ENCODE measurements around the gene BTN2A1. TPM values are rescaled to one million over a fixed set of nuclear protein-coding genes. Genes with fewer than 3 reads are reported as not detected.

BTN2A1 gene
- total and polyA plus RNA-seq, 2 of the 13 experiments (the other 11 are each of a cell fraction or from before 2014, with no cell fraction given), result 16.4 to 30.4 TPM

DNA sequence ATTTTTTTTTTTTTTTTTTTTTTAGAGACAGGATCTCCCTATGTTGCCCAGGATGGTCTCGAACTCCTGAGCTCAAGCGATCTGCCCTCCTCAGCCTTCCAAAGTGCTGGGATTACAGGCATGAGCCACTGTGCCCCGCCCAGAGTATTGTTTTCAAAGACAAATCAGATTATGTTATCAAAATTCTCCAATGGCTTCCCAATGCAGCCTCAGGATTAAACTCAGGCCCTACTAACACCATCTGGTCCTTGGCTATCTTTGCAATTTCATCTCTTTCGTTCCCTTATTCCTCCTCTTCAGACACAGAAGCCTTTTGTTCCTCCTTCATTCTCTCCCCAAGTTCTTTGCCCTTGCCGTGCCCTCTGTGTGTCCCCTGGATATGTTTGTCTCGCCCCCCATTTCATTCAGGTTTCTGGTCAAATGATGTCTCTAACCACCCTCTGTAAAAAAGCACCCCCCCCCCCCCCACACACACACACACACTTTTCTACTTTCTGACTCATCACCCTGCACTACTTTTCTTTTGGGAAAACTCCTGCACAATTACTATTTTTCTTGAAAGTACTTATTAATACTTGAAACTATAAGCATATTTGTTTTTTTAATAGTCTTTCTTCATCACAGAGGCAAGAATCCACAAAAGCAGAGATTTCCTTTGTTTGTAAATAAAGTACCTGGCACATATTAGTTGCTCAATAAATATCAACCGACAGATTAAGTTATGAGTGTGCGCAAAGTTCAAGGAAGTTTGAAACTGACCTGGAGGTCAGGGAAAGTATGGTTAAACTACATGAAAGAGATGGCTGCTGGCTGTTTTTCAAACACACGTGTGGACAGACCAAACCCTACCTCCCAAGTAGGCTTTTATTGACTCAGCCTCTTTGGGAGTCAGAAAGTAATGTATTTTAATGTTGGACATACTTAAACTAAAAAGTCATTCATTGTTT is 59.0 kb downstream of the BTN2A1 start (continued):
- TF ChIP-seq, protein P1, sequence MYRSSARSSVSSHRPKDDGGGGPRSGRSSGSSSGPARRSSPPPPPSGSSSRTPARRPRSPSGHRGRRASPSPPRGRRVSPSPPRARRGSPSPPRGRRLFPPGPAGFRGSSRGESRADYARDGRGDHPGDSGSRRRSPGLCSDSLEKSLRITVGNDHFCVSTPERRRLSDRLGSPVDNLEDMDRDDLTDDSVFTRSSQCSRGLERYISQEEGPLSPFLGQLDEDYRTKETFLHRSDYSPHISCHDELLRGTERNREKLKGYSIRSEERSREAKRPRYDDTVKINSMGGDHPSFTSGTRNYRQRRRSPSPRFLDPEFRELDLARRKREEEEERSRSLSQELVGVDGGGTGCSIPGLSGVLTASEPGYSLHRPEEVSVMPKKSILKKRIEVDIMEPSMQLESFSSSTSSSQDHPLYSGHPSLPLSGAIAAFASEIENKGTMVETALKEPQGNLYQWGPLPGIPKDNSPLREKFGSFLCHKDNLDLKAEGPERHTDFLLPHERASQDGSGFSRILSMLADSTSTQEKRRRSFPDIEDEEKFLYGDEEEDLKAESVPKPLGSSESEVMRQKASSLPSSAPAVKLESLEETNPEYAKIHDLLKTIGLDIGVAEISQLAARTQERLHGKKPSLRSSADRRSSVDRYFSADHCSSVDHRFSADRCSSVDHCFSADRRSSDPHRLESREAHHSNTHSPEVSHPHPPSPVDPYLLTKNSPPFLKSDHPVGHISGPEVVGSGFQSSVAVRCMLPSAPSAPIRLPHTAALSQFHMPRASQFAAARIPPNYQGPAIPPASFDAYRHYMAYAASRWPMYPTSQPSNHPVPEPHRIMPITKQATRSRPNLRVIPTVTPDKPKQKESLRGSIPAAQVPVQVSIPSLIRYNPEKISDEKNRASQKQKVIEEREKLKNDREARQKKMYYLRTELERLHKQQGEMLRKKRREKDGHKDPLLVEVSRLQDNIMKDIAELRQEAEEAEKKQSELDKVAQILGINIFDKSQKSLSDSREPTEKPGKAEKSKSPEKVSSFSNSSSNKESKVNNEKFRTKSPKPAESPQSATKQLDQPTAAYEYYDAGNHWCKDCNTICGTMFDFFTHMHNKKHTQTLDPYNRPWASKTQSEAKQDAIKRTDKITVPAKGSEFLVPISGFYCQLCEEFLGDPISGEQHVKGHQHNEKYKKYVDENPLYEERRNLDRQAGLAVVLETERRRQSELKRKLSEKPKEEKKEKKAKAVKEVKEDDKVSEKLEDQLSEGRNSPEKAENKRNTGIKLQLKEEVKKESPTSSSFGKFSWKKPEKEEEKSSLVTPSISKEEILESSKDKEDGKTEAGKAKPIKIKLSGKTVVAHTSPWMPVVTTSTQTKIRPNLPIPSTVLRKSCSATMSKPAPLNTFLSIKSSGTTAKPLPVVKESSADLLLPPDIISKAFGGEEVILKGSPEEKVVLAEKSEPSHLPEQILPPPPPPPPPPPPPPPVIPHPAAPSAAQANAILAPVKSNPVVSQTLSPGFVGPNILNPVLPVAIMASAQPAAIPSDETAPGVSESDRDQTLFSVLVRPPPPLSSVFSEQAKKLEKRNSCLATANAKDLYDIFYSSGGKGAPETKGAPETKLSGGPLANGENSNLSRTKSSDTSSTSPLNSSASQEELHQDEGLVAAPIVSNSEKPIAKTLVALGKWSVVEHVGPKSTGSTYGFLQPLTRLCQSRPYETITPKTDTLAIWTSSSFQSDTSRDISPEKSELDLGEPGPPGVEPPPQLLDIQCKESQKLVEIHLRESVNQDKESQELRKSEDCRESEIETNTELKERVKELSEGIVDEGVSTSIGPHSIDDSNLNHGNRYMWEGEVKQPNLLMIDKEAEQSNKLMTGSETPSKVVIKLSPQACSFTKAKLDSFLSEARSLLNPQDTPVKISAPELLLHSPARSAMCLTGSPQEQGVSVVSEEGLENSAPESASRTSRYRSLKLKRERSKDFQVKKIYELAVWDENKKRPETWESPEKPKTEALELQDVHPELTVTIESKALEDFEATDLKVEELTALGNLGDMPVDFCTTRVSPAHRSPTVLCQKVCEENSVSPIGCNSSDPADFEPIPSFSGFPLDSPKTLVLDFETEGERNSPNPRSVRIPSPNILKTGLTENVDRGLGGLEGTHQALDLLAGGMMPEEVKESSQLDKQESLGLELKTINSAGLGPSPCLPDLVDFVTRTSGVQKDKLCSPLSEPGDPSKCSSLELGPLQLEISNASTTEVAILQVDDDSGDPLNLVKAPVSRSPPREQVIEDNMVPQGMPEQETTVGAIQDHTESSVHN (CRISPR knock-in tag; IDR thresholded peaks at IDR 0.05), result no peak
- TF ChIP-seq ZNF607 (CRISPR knock-in tag; IDR thresholded peaks at IDR 0.05; ENCODE audit: borderline replicate concordance) (no peak), ZNF484 (CRISPR knock-in tag; IDR thresholded peaks at IDR 0.05; ENCODE audit: borderline replicate concordance, low read depth) (no peak), CENPX (CRISPR knock-in tag; IDR thresholded peaks at IDR 0.05) (no peak), PLRG1 (conservative IDR thresholded peaks at IDR 0.05) (no peak), ZNF713 (CRISPR knock-in tag; IDR thresholded peaks at IDR 0.05) (no peak), ELF3 (CRISPR knock-in tag; IDR thresholded peaks at IDR 0.05) (peak; percentile 70), ZFY (CRISPR knock-in tag; IDR thresholded peaks at IDR 0.05) (no peak), FOXK1 (CRISPR knock-in tag; IDR thresholded peaks at IDR 0.05; ENCODE audit: borderline replicate concordance, low read depth) (peak; percentile 53; the same call in 1 of the 2 replicates), CEBPB (IDR thresholded peaks at IDR 0.05; ENCODE audit: borderline replicate concordance, low read depth, low read length) (peak; percentile 73; the same call in 1 of the 2 replicates), NR2C2 (CRISPR knock-in tag; IDR thresholded peaks at IDR 0.05; ENCODE audit: borderline replicate concordance) (peak; percentile 21; the same call in 1 of the 2 replicates), YY1 (IDR thresholded peaks at IDR 0.05; ENCODE audit: insufficient read depth, insufficient replicate concordance, low read depth, low read length) (no peak), ZNF430 (CRISPR knock-in tag; IDR thresholded peaks at IDR 0.05) (no peak), ZMYM2 (CRISPR knock-in tag; IDR thresholded peaks at IDR 0.05) (peak; percentile 10; the same call in 1 of the 2 replicates), ZFP36 (IDR thresholded peaks at IDR 0.05; ENCODE audit: borderline replicate concordance, low read depth, low read length, partially characterized antibody) (no peak), NPAS2 (CRISPR knock-in tag; IDR thresholded peaks at IDR 0.05; ENCODE audit: borderline replicate concordance) (no peak), ZNF724P (CRISPR knock-in tag; IDR thresholded peaks at IDR 0.05; ENCODE audit: borderline replicate concordance) (no peak), STAG1 (CRISPR knock-in tag; IDR thresholded peaks at IDR 0.05) (no peak)
- TF ChIP-seq, protein P2, sequence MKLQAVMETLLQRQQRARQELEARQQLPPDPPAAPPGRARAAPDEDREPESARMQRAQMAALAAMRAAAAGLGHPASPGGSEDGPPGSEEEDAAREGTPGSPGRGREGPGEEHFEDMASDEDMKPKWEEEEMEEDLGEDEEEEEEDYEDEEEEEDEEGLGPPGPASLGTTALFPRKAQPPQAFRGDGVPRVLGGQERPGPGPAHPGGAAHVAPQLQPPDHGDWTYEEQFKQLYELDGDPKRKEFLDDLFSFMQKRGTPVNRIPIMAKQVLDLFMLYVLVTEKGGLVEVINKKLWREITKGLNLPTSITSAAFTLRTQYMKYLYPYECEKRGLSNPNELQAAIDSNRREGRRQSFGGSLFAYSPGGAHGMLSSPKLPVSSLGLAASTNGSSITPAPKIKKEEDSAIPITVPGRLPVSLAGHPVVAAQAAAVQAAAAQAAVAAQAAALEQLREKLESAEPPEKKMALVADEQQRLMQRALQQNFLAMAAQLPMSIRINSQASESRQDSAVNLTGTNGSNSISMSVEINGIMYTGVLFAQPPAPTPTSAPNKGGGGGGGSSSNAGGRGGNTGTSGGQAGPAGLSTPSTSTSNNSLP (IDR thresholded peaks at IDR 0.05; ENCODE audit: low read depth, low read length), result peak; percentile 74; the same call in 1 of the 2 replicates
